CD4-positive, alpha-beta T cell (primary cell): ENCODE results near the gene FNBP1. TPM values are rescaled to one million over a fixed set of nuclear protein-coding genes. Genes with fewer than 3 reads are reported as not detected.

ENCODE experiments used
- ATAC-seq: fragments of 200-7000 bp; cut with Tn5 transposase; one replicate; pipeline ENCODE4 v1.10.0; 2022; ENCODE audit warnings: mild to moderate bottlenecking; ENCODE audit not compliant: poor library complexity
- CTCF ChIA-PET: fragments of 350-600 bp; sonication (Branson Sonifier 250); formaldehyde crosslinking; loops from one replicate; lab custom pipeline; 2021; ENCODE audit warnings: antibody characterized with exemption, inconsistent platforms; lab: Charles Lee
- POLR2A ChIA-PET: fragments of 350-600 bp; sonication (Branson Sonifier 250); formaldehyde crosslinking; loops from one replicate; lab custom pipeline; 2021; ENCODE audit warnings: antibody characterized with exemption, inconsistent platforms; lab: Charles Lee
- DNase-seq, 14 experiments: peaks; one replicate each; pipeline ENCODE4 v3.0.0-alpha.2; 2013 to 2020; ENCODE audit warnings: mixed read lengths in 2 of 14
- H3K27ac ChIP-seq, 2 donors: one replicate each; pipeline versions ENCODE4 v1.5.1 to v1.7.0; 2013; ENCODE audit warnings: low read length in 2 of 2, low read depth in 1 of 2, mild to moderate bottlenecking in 1 of 2
- H3K27me3 ChIP-seq, 2 experiments: 1 replicate in 1 of 2; 2 replicates in 1 of 2; pipeline versions ENCODE4 v1.6.1 to v1.7.0; 2013; ENCODE audit warnings: low read length in 2 of 2, control low read depth in 1 of 2, mild to moderate bottlenecking in 1 of 2, moderate library complexity in 1 of 2; ENCODE audit not compliant: insufficient read depth in 2 of 2, control insufficient read depth in 1 of 2
- H3K36me3 ChIP-seq: one replicate; pipeline ENCODE4 v1.6.1; 2013; ENCODE audit warnings: low read length, control low read depth; ENCODE audit not compliant: insufficient read depth
- H3K4me1 ChIP-seq: one replicate; pipeline ENCODE4 v1.6.1; 2013; ENCODE audit warnings: low read length, control low read depth; ENCODE audit not compliant: insufficient read depth
- H3K4me3 ChIP-seq: one replicate; pipeline ENCODE4 v1.5.1; 2013; ENCODE audit warnings: mild to moderate bottlenecking, low read length, moderate library complexity
- H3K9me3 ChIP-seq, 2 experiments: 1 replicate in 1 of 2; 2 replicates in 1 of 2; pipeline versions ENCODE4 v1.6.1 to v1.7.0; 2013; ENCODE audit warnings: low read length in 2 of 2, mild to moderate bottlenecking in 2 of 2, control low read depth in 1 of 2, moderate library complexity in 1 of 2; ENCODE audit not compliant: control insufficient read depth in 1 of 2, insufficient read depth in 1 of 2
- H3K27ac Mint-ChIP-seq: one replicate; pipeline ENCODE4 v1.8.0; 2020; ENCODE audit warnings: mixed read lengths
- H3K27me3 Mint-ChIP-seq: one replicate; pipeline ENCODE4 v1.8.0; 2021; ENCODE audit warnings: mixed read lengths
- H3K36me3 Mint-ChIP-seq: one replicate; pipeline ENCODE4 v1.8.0; 2021; ENCODE audit warnings: low read depth, mixed read lengths
- H3K4me1 Mint-ChIP-seq: one replicate; pipeline ENCODE4 v1.8.0; 2021; ENCODE audit warnings: low read depth, mixed read lengths
- H3K4me3 Mint-ChIP-seq: one replicate; pipeline ENCODE4 v1.8.0; 2020; ENCODE audit warnings: mild to moderate bottlenecking, mixed read lengths
- H3K9me3 Mint-ChIP-seq: one replicate; pipeline ENCODE4 v1.8.0; 2020; ENCODE audit warnings: mixed read lengths
- CTCF ChIP-seq: fragments of 200-600 bp; IDR thresholded peaks from one replicate; pipeline ENCODE4 v1.8.0; 2022; ENCODE audit warnings: antibody characterized with exemption, mild to moderate bottlenecking
- intact Hi-C, 2 experiments: fragments of 100-400 bp; cut with DNase I in 1 of 2; cut with micrococcal nuclease in 1 of 2; formaldehyde crosslinking; loops; one replicate each; pipeline versions ENCODE4 v1.15.1 to v1.9.0; 2023 to 2025; cut with DNase I, micrococcal nuclease
- total RNA-seq, 174 experiments: library from RNA in 2 of 174; stranded (reverse) in 2 of 174; gene quantifications; one replicate each; pipeline ENCODE4 v1.2.3 and lab custom pipeline; 2021 to 2026

Gene FNBP1
- total RNA-seq, 2 experiments from 2014 or later = 166 to 181 TPM

DNA sequence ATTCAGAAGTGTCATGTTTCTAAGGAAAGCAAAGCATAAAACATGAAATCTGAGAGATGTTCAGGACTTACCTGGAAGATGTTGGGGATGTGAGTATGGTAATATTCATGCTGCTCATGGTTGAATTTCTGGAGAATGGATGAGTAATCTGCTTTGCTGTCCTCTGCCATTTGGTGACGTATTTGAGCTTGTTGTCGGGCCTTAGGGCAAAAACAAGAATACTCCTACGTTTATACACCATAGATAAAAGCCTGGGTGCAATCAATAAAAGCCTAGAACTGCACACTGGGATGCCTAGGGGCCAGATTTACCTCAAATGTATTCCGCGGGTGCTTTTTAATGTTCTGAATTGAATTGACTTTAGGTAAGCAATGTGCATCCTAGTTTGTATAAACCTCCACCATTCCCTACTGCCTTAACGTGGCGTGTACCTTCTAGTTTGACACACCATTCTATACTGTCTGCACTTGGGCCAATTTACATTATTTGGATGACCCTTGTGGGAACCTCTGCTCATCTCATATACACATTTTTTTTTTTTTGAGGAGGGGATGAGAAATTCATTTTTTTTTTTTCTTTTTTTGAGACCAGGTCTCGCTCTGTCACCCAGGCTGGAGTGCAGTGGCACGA, 113.4 kb downstream of the FNBP1 start:
- POLR2A ChIA-PET = interaction anchor here (0.6 to 0.8 kb wide), 2 partner anchors 41 to 105 kb away, joined by 3 to 4 read pairs; partner anchors contain the start of gene TOR1A
- DNase-seq (no peak), ATAC-seq (no peak)
- H3K4me1 ChIP-seq = peaks cover 36% of the 10 kb centered on the region
- H3K27me3 Mint-ChIP-seq = no peaks in the 10 kb centered on the region
- intact Hi-C loops = loop anchor here in 1 of 2 experiments (5.0 kb wide), 1 partner anchor 32 kb away; no protein-coding TSS in a partner anchor
- H3K4me3 ChIP-seq = no peak overlapping the region
- CTCF ChIA-PET = interaction anchor here (0.5 to 0.6 kb wide), 2 partner anchors 56 to 141 kb away, joined by 3 read pairs; no protein-coding TSS in a partner anchor
- H3K36me3 ChIP-seq = peaks cover 54% of the 10 kb centered on the region
- peak overlapping the region; percentile 23 for H3K4me3 Mint-ChIP-seq
- no peaks in the 10 kb centered on the region for H3K9me3 ChIP-seq
- H3K4me1 Mint-ChIP-seq = peaks cover 48% of the 10 kb centered on the region
- no peak for TF ChIP-seq CTCF
- no peaks in the 10 kb centered on the region for H3K9me3 Mint-ChIP-seq
- peak overlapping the region; percentile 71 for H3K27ac Mint-ChIP-seq
- no peaks in the 10 kb centered on the region for H3K27me3 ChIP-seq
- H3K36me3 Mint-ChIP-seq = peaks cover 79% of the 10 kb centered on the region
- no peak overlapping the region for H3K27ac ChIP-seq

DNA sequence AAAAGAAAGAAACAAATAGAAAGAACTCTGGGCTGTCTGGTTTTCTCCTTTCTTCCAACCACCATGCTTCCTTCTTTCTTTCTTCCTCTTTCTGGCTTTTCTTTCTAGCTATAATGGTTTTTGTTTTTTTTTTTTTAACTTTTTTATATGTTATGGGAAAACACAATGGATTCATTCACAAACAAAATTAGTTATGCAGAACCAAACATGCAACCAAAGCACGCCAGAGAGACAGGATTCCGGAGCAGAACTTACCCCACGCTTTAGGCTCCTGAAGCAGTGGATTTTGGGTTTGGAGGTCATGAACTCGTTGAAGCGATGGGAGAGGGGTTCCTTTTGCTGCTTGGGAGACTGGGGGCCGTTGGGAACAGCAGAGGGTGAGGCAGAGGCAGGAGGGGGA, 119.4 kb downstream of the FNBP1 start:
- Mint-ChIP-seq H3K27ac (peak overlapping the region; percentile 49), H3K36me3 (peaks cover 90% of the 10 kb centered on the region), H3K4me1 (peaks cover 27% of the 10 kb centered on the region), H3K27me3 (no peaks in the 10 kb centered on the region), H3K9me3 (no peaks in the 10 kb centered on the region), H3K4me3 (no peak overlapping the region)
- intact Hi-C loops = loop anchor here in 1 of 2 experiments (5.0 kb wide), 1 partner anchor 36 kb away; no protein-coding TSS in a partner anchor
- TF ChIP-seq CTCF = no peak
- DNase-seq (no peak), ATAC-seq (no peak)
- Histone ChIP-seq H3K27me3 (no peaks in the 10 kb centered on the region), H3K27ac (no peak overlapping the region), H3K36me3 (peaks cover 78% of the 10 kb centered on the region), H3K4me1 (no peaks in the 10 kb centered on the region), H3K4me3 (no peak overlapping the region), H3K9me3 (no peaks in the 10 kb centered on the region)
- POLR2A ChIA-PET = interaction anchor here (1.1 to 3.1 kb wide), 3 partner anchors 19 to 129 kb away, joined by 3 to 8 read pairs (median 3); no protein-coding TSS in a partner anchor
- CTCF ChIA-PET = interaction anchor here (0.9 to 2.0 kb wide), 2 partner anchors 9 to 38 kb away, joined by 4 to 5 read pairs; no protein-coding TSS in a partner anchor

GRCh38 chr9:129921905-129922304, 121.1 kb downstream of the FNBP1 start:
- Mint-ChIP-seq H3K36me3 (peaks cover 90% of the 10 kb centered on the region), H3K4me1 (peaks cover 27% of the 10 kb centered on the region), H3K4me3 (no peak overlapping the region), H3K27me3 (no peaks in the 10 kb centered on the region), H3K9me3 (no peaks in the 10 kb centered on the region), H3K27ac (no peak overlapping the region)
- Histone ChIP-seq H3K27ac (no peak overlapping the region), H3K36me3 (peaks cover 78% of the 10 kb centered on the region), H3K9me3 (no peaks in the 10 kb centered on the region), H3K4me1 (no peaks in the 10 kb centered on the region), H3K27me3 (no peaks in the 10 kb centered on the region), H3K4me3 (no peak overlapping the region)
- DNase-seq = no peak
- intact Hi-C loops = loop anchor here in 1 of 2 experiments (5.0 kb wide), 1 partner anchor 35 kb away; no protein-coding TSS in a partner anchor
- TF ChIP-seq CTCF = no peak
- ChIA-PET POLR2A (no interaction called here), CTCF (no interaction called here)
- ATAC-seq = no peak
